ENCODE results near the gene TTC39C.

- TF ChIP-seq EZH2 (IDR thresholded peaks at IDR 0.05) (no peak), POLR2AphosphoS5 (IDR thresholded peaks at IDR 0.05; ENCODE audit: borderline replicate concordance, low read depth, low read length) (no peak)
These were observed 9.9 kb downstream of the TTC39C start for GRCh38 chr18:24024425-24024824.

Measured in SK-N-MC (cell line).